ENCODE measurements around the gene NTRK3. TPM values are rescaled to one million over a fixed set of nuclear protein-coding genes. Genes with fewer than 3 reads are reported as not detected.

The NTRK3 gene
- total RNA-seq, 1 donor from 2014 or later = under 0.01 TPM

- no peak for DNase-seq
Observed at GRCh38 chr15:88118035-88118434, 138.5 kb downstream of the NTRK3 start.

GRCh38 chr15:88115486-88116152 lies 140.9 kb downstream of the NTRK3 start:
- DNase-seq = no peak

GRCh38 chr15:88113613-88114308 lies 142.8 kb downstream of the NTRK3 start:
- DNase-seq = no peak

GRCh38 chr15:88108991-88109390 lies 147.5 kb downstream of the NTRK3 start:
- DNase-seq = no peak

- DNase-seq = no peak
Observed at GRCh38 chr15:88108477-88108876, 148.1 kb downstream of the NTRK3 start.

GRCh38 chr15:88106074-88106473 lies 150.5 kb downstream of the NTRK3 start:
- no peak for DNase-seq

- DNase-seq = no peak
Observed at GRCh38 chr15:88104357-88104756, 152.2 kb downstream of the NTRK3 start.

GRCh38 chr15:88100181-88100580 lies 156.4 kb downstream of the NTRK3 start:
- DNase-seq = no peak

- DNase-seq = no peak
Observed at GRCh38 chr15:88098361-88098760, 158.2 kb downstream of the NTRK3 start.

- no peak for DNase-seq
Observed at GRCh38 chr15:88091444-88092016, 165.0 kb downstream of the NTRK3 start.

GRCh38 chr15:88090481-88091011 lies 166.0 kb downstream of the NTRK3 start:
- no peak for DNase-seq

- DNase-seq = no peak
Observed at GRCh38 chr15:88089731-88090130, 166.8 kb downstream of the NTRK3 start.

- DNase-seq = no peak
Observed at GRCh38 chr15:88089024-88089620, 167.4 kb downstream of the NTRK3 start.

GRCh38 chr15:88083811-88084760 lies 172.5 kb downstream of the NTRK3 start:
- no peak for DNase-seq

- DNase-seq = no peak
Observed at GRCh38 chr15:88080616-88081015, 175.9 kb downstream of the NTRK3 start.

GRCh38 chr15:88077296-88078020 lies 179.1 kb downstream of the NTRK3 start:
- DNase-seq = no peak

- no peak for DNase-seq
Observed at GRCh38 chr15:88076328-88076727, 180.2 kb downstream of the NTRK3 start.

- no peak for DNase-seq
Observed at GRCh38 chr15:88075102-88075501, 181.4 kb downstream of the NTRK3 start.

- DNase-seq = no peak
Observed at GRCh38 chr15:88074386-88074785, 182.2 kb downstream of the NTRK3 start.

GRCh38 chr15:88073391-88073691 lies 183.2 kb downstream of the NTRK3 start:
- DNase-seq = no peak

GRCh38 chr15:88072598-88073390 lies 183.7 kb downstream of the NTRK3 start:
- no peak for DNase-seq

Data from dermis blood vessel endothelial cell (primary cell).